A549 (cell line): Measurements from ENCODE around the gene SNX25. TPM values are rescaled to one million over a fixed set of nuclear protein-coding genes. Genes with fewer than 3 reads are reported as not detected.

Source experiments
- ATAC-seq, 2 experiments: fragments of 200-7000 bp in 1 of 2; fragments of >200 bp in 1 of 2; cut with Nextera tagmentation in 1 of 2; cut with Tn5 transposase in 1 of 2; 3 replicates each; pipeline versions ENCODE4 v1.8.0 to v1.9.1; 2018 to 2020; ENCODE audit warnings: mild to moderate bottlenecking in 1 of 2, moderate library complexity in 1 of 2
- CTCF ChIA-PET: fragments of 300-600 bp; sonication (Branson Sonifier 250); formaldehyde crosslinking; extraction: SDS; loops from one replicate; lab custom pipeline; 2021; ENCODE audit warnings: antibody characterized with exemption, inconsistent platforms; lab: Yijun Ruan, JAX
- POLR2A ChIA-PET: fragments of 350-600 bp; formaldehyde crosslinking; extraction: SDS; loops from one replicate; lab custom pipeline; 2021; ENCODE audit warnings: antibody characterized with exemption, inconsistent platforms; lab: Yijun Ruan, JAX
- DNase-seq, 2 experiments: peaks; one replicate each; pipeline versions ENCODE4 v3.0.0 to v3.0.0-alpha.2; 2011 to 2016; ENCODE audit warnings: low read depth in 1 of 2, low spot score in 1 of 2
- FAIRE-seq: peaks from 2 replicates; lab custom pipeline; 2011; peaks lifted over from hg19 to GRCh38; lab: Jason Lieb, UNC
- H3K27ac ChIP-seq, 2 experiments: fragments of >200 bp; sonication (Bioruptor Twin); formaldehyde crosslinking; 3 replicates each; pipeline ENCODE4 v1.5.1; 2016 to 2017
- H3K4me1 ChIP-seq: fragments of >200 bp; sonication (Bioruptor Twin); formaldehyde crosslinking; 3 replicates; pipeline ENCODE4 v1.6.1; 2016
- H3K4me2 ChIP-seq: fragments of >200 bp; sonication (Bioruptor Twin); formaldehyde crosslinking; 3 replicates; pipeline ENCODE4 v1.6.1; 2016
- H3K4me3 ChIP-seq: fragments of >200 bp; sonication (Bioruptor Twin); formaldehyde crosslinking; 3 replicates; pipeline ENCODE4 v1.5.1; 2016
- H3K9me3 ChIP-seq: fragments of >200 bp; sonication (Bioruptor Twin); formaldehyde crosslinking; 3 replicates; pipeline ENCODE4 v1.6.1; 2016
- ATOH8 ChIP-seq: fragments of 250-450 bp; sonication (Bioruptor Pico); IDR thresholded peaks from 2 replicates; pipeline ENCODE4 v1.5.0; 2020; ENCODE audit warnings: low read depth, mild to moderate bottlenecking, moderate library complexity
- CBX8 ChIP-seq: fragments of 200-600 bp; sonication (generic); IDR thresholded peaks from 2 replicates; pipeline ENCODE4 v1.6.1; 2016
- CEBPB ChIP-seq, 2 experiments: fragments of >200 bp in 1 of 2; sonication (Bioruptor Twin) in 1 of 2; formaldehyde crosslinking in 1 of 2; IDR thresholded peaks; 2 replicates each; pipeline ENCODE4 v1.6.1; 2012 to 2016
- EHMT2 ChIP-seq: fragments of 200-600 bp; sonication (generic); IDR thresholded peaks from 2 replicates; pipeline ENCODE4 v1.6.1; 2016; ENCODE audit warnings: antibody characterized with exemption, low read depth, mild to moderate bottlenecking, moderate library complexity
- FOSL2 ChIP-seq, 2 experiments: fragments of 450-650 bp in 1 of 2; fragments of >200 bp in 1 of 2; sonication (Bioruptor Twin) in 1 of 2; formaldehyde crosslinking; IDR thresholded peaks; 2 replicates each; pipeline versions ENCODE4 v1.5.0 to v1.6.1; 2016 to 2020; ENCODE audit warnings: mild to moderate bottlenecking in 1 of 2, moderate library complexity in 1 of 2
- HDAC2 ChIP-seq: fragments of 200-600 bp; sonication (generic); IDR thresholded peaks from 2 replicates; pipeline ENCODE4 v1.6.1; 2016
- HOXA7 ChIP-seq: fragments of 250-450 bp; sonication (Bioruptor Pico); IDR thresholded peaks from 2 replicates; pipeline ENCODE4 v1.5.0; 2020; ENCODE audit warnings: mild to moderate bottlenecking, moderate library complexity
- JUNB ChIP-seq: fragments of >200 bp; sonication (Bioruptor Twin); formaldehyde crosslinking; IDR thresholded peaks from 2 replicates; pipeline ENCODE4 v1.6.1; 2016
- KDM5A ChIP-seq: fragments of 200-600 bp; sonication (generic); IDR thresholded peaks from 2 replicates; pipeline ENCODE4 v1.6.1; 2016; ENCODE audit warnings: antibody characterized with exemption, mild to moderate bottlenecking
- MAZ ChIP-seq: fragments of 150-350 bp; IDR thresholded peaks from 2 replicates; pipeline ENCODE4 v1.6.1; 2014; ENCODE audit warnings: antibody characterized with exemption, low read depth, low read length, borderline replicate concordance
- MYC ChIP-seq: IDR thresholded peaks from 2 replicates; pipeline ENCODE4 v1.6.1; 2012; ENCODE audit warnings: mild to moderate bottlenecking, inconsistent platforms, low read length, improper control_type of control experiment, borderline replicate concordance
- PHF8 ChIP-seq: fragments of 200-600 bp; sonication (generic); IDR thresholded peaks from 2 replicates; pipeline ENCODE4 v1.6.1; 2016; ENCODE audit warnings: low read depth, mild to moderate bottlenecking, antibody characterized with exemption, moderate library complexity, borderline replicate concordance
- POLR2A ChIP-seq: IDR thresholded peaks from 2 replicates; pipeline ENCODE4 v1.6.1; 2012; ENCODE audit warnings: mild to moderate bottlenecking, low read length
- POLR2AphosphoS2 ChIP-seq: conservative IDR thresholded peaks from 2 replicates; pipeline ENCODE4 v1.6.1; 2012; ENCODE audit warnings: low read length, improper control_type of control experiment, inconsistent platforms
- RARB ChIP-seq: fragments of 250-450 bp; sonication (Bioruptor Pico); IDR thresholded peaks from 2 replicates; pipeline ENCODE4 v1.8.0; 2021; ENCODE audit warnings: mild to moderate bottlenecking, moderate library complexity
- REST ChIP-seq: fragments of 200-600 bp; sonication (generic); IDR thresholded peaks from 2 replicates; pipeline ENCODE4 v1.6.1; 2016; ENCODE audit warnings: antibody characterized with exemption, mild to moderate bottlenecking, moderate library complexity
- SREBF2 ChIP-seq: fragments of 450-650 bp; IDR thresholded peaks from 2 replicates; pipeline ENCODE4 v1.6.1; 2014; ENCODE audit warnings: mild to moderate bottlenecking, moderate library complexity
- TFCP2L1 ChIP-seq: fragments of 250-450 bp; sonication (Bioruptor Pico); IDR thresholded peaks from 2 replicates; pipeline ENCODE4 v1.5.0; 2021; ENCODE audit warnings: mild to moderate bottlenecking
- TP53 ChIP-seq: fragments of 250-450 bp; sonication (Bioruptor Pico); IDR thresholded peaks from 2 replicates; pipeline ENCODE4 v1.5.0; 2021; ENCODE audit warnings: mild to moderate bottlenecking, moderate library complexity
- USF2 ChIP-seq: fragments of 450-650 bp; IDR thresholded peaks from 2 replicates; pipeline ENCODE4 v1.6.1; 2014; ENCODE audit warnings: antibody characterized with exemption
- ZC3H11A ChIP-seq: fragments of 450-650 bp; IDR thresholded peaks from 2 replicates; pipeline ENCODE4 v1.6.1; 2014; ENCODE audit warnings: antibody characterized with exemption, mild to moderate bottlenecking
- ZFP36 ChIP-seq: fragments of 450-650 bp; IDR thresholded peaks from 2 replicates; pipeline ENCODE4 v1.6.1; 2014; ENCODE audit warnings: borderline replicate concordance; ENCODE audit not compliant: partially characterized antibody
- WGBS: methylation state at CpG from one replicate; pipeline ENCODE4 v1.1.6; 2017; ENCODE audit errors: missing lambda C conversion rate; 5-methylcytosine and 5-hydroxymethylcytosine counted together
- polyA plus RNA-seq, 4 experiments: library from polyadenylated mRNA; depleted of rRNA in 3 of 4; stranded (reverse); fragments of >200 nt; fragmentation: RNase III in 1 of 4; extraction: RNeasy Plus Mini Kit Qiagen cat#74134 plus additional on column Dnase treatment in 1 of 4; gene quantifications; 2 replicates in 3 of 4; 3 replicates in 1 of 4; pipeline ENCODE4 v1.2.3, GENCODE V29; 2011 to 2017
- TF ChIP-seq, protein P1 (sequence below): fragments of 150-350 bp; IDR thresholded peaks from 2 replicates; pipeline ENCODE4 v1.6.1; 2014; ENCODE audit warnings: low read depth, mild to moderate bottlenecking, low read length
- TF ChIP-seq, protein P2 (sequence below): fragments of 250-450 bp; sonication (Bioruptor Pico); IDR thresholded peaks from 2 replicates; pipeline ENCODE4 v1.5.0; 2021; ENCODE audit warnings: mild to moderate bottlenecking, moderate library complexity, borderline replicate concordance

The SNX25 gene
- polyA plus RNA-seq, 2 of the 4 experiments (the other 2 are of a cell fraction), result 10.1 to 13.0 TPM

- no peak for TF ChIP-seq TFCP2L1 (CRISPR knock-in tag)
- TF ChIP-seq, protein P1, sequence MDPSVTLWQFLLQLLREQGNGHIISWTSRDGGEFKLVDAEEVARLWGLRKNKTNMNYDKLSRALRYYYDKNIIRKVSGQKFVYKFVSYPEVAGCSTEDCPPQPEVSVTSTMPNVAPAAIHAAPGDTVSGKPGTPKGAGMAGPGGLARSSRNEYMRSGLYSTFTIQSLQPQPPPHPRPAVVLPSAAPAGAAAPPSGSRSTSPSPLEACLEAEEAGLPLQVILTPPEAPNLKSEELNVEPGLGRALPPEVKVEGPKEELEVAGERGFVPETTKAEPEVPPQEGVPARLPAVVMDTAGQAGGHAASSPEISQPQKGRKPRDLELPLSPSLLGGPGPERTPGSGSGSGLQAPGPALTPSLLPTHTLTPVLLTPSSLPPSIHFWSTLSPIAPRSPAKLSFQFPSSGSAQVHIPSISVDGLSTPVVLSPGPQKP, result no peak
- TF ChIP-seq ATOH8 (CRISPR knock-in tag), result no peak
- TF ChIP-seq CBX8, result no peak
- no peak for TF ChIP-seq FOSL2 (IDR thresholded peaks at IDR 0.05)
- TF ChIP-seq FOSL2 (CRISPR knock-in tag; IDR thresholded peaks at IDR 0.05), result no peak
- TF ChIP-seq MYC, result no peak
- TF ChIP-seq ZC3H11A, result no peak
Measured at GRCh38 chr4:185189606-185190305, 19.6 kb upstream of the SNX25 start (continued).

DNA sequence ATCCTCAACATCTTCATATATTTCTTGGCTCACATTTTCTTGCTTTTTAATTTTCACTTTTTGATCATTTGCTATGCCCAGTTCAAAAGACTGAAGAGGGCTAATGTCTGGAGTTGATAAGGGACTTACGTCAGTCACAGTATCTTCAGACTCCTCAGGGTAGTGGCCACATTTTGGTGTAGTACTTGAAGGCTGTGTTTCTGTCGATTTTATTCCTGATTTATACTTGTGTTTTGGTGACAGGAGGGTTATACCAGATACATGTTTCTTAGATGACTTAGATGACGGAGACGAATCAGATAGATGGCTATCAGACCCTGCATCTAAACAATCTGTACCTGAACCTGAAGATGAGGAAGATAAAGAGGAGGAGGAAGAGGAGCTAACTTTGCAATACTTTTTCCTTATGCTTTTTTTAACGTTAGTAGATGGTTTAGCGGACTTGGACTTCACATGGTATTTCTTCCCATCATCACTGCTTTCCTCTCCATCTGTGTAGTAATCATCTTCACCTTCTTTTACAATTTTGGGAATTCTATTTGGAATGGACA is 19.0 kb upstream of the SNX25 start:
- Histone ChIP-seq H3K27ac (no peak overlapping the region), H3K4me2 (no peak overlapping the region), H3K4me3 (no peak overlapping the region), H3K4me1 (peaks cover 4% of the 10 kb centered on the region; the same call in 2 of the 3 replicates), H3K9me3 (no peaks in the 10 kb centered on the region)
- 87% methylated on average over 6 of the region's 6 CpGs for WGBS
- CTCF ChIA-PET, result interaction anchor here (0.6 kb wide), 1 partner anchor 19 kb away, joined by 3 read pairs; the partner anchor contains the start of gene SNX25
- POLR2A ChIA-PET, result no interaction called here
- ATAC-seq (no peak), FAIRE-seq (no peak), DNase-seq (no peak)
- TF ChIP-seq RARB (CRISPR knock-in tag) (no peak), FOSL2 (IDR thresholded peaks at IDR 0.05) (no peak), FOSL2 (CRISPR knock-in tag; IDR thresholded peaks at IDR 0.05) (no peak), MAZ (no peak), USF2 (no peak), HOXA7 (CRISPR knock-in tag) (no peak), SREBF2 (no peak), JUNB (no peak), ZC3H11A (no peak), HDAC2 (no peak)

GRCh38 chr4:185192059-185192458 is 17.3 kb upstream of the SNX25 start:
- FAIRE-seq (no peak), ATAC-seq (no peak), DNase-seq (no peak)
- Histone ChIP-seq H3K4me3 (no peak overlapping the region), H3K4me1 (peaks cover 6% of the 10 kb centered on the region; the same call in 2 of the 3 replicates), H3K9me3 (no peaks in the 10 kb centered on the region), H3K4me2 (no peak overlapping the region), H3K27ac (no peak overlapping the region)
- CTCF ChIA-PET, result interaction anchor here (2.7 kb wide), 1 partner anchor 8 kb away, joined by 11 read pairs; no protein-coding TSS in a partner anchor
- POLR2A ChIA-PET, result interaction anchor here (0.6 kb wide), 1 partner anchor 83 kb away, joined by 3 read pairs; no protein-coding TSS in a partner anchor
- WGBS, result 89% methylated on average over 1 of the region's 1 CpG
- no peak for TF ChIP-seq MYC
- TF ChIP-seq KDM5A, result no peak
- no peak for TF ChIP-seq USF2
- TF ChIP-seq PHF8, result no peak
- TF ChIP-seq TP53 (CRISPR knock-in tag), result no peak
- no peak for TF ChIP-seq REST
- TF ChIP-seq, protein P2, sequence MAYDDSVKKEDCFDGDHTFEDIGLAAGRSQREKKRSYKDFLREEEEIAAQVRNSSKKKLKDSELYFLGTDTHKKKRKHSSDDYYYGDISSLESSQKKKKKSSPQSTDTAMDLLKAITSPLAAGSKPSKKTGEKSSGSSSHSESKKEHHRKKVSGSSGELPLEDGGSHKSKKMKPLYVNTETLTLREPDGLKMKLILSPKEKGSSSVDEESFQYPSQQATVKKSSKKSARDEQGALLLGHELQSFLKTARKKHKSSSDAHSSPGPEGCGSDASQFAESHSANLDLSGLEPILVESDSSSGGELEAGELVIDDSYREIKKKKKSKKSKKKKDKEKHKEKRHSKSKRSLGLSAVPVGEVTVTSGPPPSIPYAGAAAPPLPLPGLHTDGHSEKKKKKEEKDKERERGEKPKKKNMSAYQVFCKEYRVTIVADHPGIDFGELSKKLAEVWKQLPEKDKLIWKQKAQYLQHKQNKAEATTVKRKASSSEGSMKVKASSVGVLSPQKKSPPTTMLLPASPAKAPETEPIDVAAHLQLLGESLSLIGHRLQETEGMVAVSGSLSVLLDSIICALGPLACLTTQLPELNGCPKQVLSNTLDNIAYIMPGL (CRISPR knock-in tag), result no peak
- TF ChIP-seq TFCP2L1 (CRISPR knock-in tag), result no peak
- no peak for TF ChIP-seq HOXA7 (CRISPR knock-in tag)
- TF ChIP-seq EHMT2, result no peak
- TF ChIP-seq ZFP36, result no peak
- no peak for TF ChIP-seq POLR2A
- TF ChIP-seq POLR2AphosphoS2, result no peak
- no peak for TF ChIP-seq CEBPB (IDR thresholded peaks at IDR 0.05)
